Left lung (tissue), 14 donors: Measurements from ENCODE around the gene GAGE12F. TPM values are rescaled to one million over a fixed set of nuclear protein-coding genes. Genes with fewer than 3 reads are reported as not detected.
"Not testable (repeated sequence)": the region's sequence is repeated elsewhere in the genome, so short reads cannot be mapped to it uniquely, and the experiment has no call there.

Experiments
- ATAC-seq: fragments of 200-7000 bp; cut with Tn5 transposase; one replicate; pipeline ENCODE4 v1.9.1; 2020; ENCODE audit warnings: moderate library complexity
- DNase-seq, 4 donors: peaks; one replicate each; pipeline ENCODE4 v3.0.0-alpha.2; 2013 to 2020
- H3K27ac ChIP-seq, 2 donors: fragments of 200-600 bp; sonication (generic) in 1 of 2; one replicate each; pipeline versions ENCODE4 v1.5.0 to v1.8.0; 2020 to 2021
- H3K27me3 ChIP-seq, 2 donors: fragments of 200-600 bp; sonication (generic) in 1 of 2; one replicate each; pipeline versions ENCODE4 v1.5.0 to v1.8.0; 2020 to 2021
- H3K36me3 ChIP-seq, 2 donors: fragments of 200-600 bp; sonication (generic) in 1 of 2; one replicate each; pipeline versions ENCODE4 v1.5.0 to v1.8.0; 2020 to 2021
- H3K4me1 ChIP-seq, 2 donors: fragments of 200-600 bp; one replicate each; pipeline ENCODE4 v1.8.0; 2021
- H3K4me3 ChIP-seq, 2 donors: fragments of 200-600 bp; sonication (generic) in 1 of 2; one replicate each; pipeline versions ENCODE4 v1.5.0 to v1.8.0; 2020 to 2021; ENCODE audit warnings: mild to moderate bottlenecking in 1 of 2
- H3K9me3 ChIP-seq, 2 donors: fragments of 200-600 bp; sonication (generic) in 1 of 2; one replicate each; pipeline versions ENCODE4 v1.5.0 to v1.8.0; 2020 to 2021
- intact Hi-C, 2 donors: fragments of 100-400 bp; cut with DNase I; formaldehyde crosslinking; loops; one replicate each; pipeline versions ENCODE4 v1.11.2 to v1.14.2; 2022
- long read RNA-seq, 12 donors: library from polyadenylated mRNA in 2 of 12; unstranded in 2 of 12; transcript quantifications; one replicate each; pipeline ENCODE4 v2.0.0 and lab custom pipeline, GENCODE V29; 2019 to 2026
- polyA plus RNA-seq, 6 donors: library from polyadenylated mRNA; unstranded; fragments of 120-200 nt; gene quantifications; one replicate each; pipeline ENCODE4 v1.2.1, GENCODE V29; 2013; ENCODE audit not compliant: insufficient read length in 6 of 6
- total RNA-seq, 2 donors: library from RNA; stranded (reverse); fragmentation: NEBNext Ultra II Directional; extraction: Animal tissue kit (Norgen Biotek cat#: 25700); gene quantifications; one replicate each; pipeline ENCODE4 v1.2.1, GENCODE V29; 2021
- donor health status: DM: no; HTN: yes; CAD: no.
- donor health status: DM: no; HTN: no; CAD: no.

The GAGE12F gene, protein sequence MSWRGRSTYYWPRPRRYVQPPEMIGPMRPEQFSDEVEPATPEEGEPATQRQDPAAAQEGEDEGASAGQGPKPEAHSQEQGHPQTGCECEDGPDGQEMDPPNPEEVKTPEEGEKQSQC
- total RNA-seq: not detected
- polyA plus RNA-seq: not detected
- long read RNA-seq, donor 1: 0 reads
- long read RNA-seq, donor 2: 0 reads
- long read RNA-seq, donor 3: 0 reads
- long read RNA-seq, donor 4: 0 reads
- long read RNA-seq, donor 5: 0 reads
- long read RNA-seq, donor 6: 0 reads
- long read RNA-seq, donor 7: 0 reads
- long read RNA-seq, donor 8: 0 reads
- long read RNA-seq, donor 9: 0 reads
- long read RNA-seq, donor 10: 0 reads
- long read RNA-seq, donor 11: 0 reads
- long read RNA-seq, donor 12: 0 reads

DNA sequence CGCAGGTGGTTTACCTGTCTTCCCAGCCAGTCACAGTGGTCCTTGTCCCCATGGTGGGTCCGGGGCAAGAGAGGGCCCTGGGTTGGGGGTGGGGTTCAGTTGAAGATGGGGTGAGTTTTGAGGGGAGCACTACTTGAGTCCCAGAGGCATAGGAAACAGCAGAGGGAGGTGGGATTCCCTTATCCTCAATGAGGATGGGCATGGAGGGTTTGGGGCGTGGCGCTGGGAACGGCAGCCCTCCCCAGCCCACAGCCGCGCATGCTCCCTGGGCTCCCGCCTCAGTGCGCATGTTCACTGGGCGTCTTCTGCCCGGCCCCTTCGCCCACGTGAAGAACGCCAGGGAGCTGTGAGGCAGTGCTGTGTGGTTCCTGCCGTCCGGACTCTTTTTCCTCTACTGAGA, at the start of gene GAGE12F:
Gene GAGE12F, plus strand, starts transcription at position 301 of the 400 bp plus-strand sequence. CDS start 1,155 bp downstream, outside the sequence.
- ATAC-seq, H3K9me3 ChIP-seq, intact Hi-C loops, H3K4me3 ChIP-seq, H3K27ac ChIP-seq, H3K27me3 ChIP-seq, H3K4me1 ChIP-seq, DNase-seq, H3K36me3 ChIP-seq: not testable (repeated sequence)

DNA sequence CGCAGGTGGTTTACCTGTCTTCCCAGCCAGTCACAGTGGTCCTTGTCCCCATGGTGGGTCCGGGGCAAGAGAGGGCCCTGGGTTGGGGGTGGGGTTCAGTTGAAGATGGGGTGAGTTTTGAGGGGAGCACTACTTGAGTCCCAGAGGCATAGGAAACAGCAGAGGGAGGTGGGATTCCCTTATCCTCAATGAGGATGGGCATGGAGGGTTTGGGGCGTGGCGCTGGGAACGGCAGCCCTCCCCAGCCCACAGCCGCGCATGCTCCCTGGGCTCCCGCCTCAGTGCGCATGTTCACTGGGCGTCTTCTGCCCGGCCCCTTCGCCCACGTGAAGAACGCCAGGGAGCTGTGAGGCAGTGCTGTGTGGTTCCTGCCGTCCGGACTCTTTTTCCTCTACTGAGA, 28.8 kb upstream of the GAGE12F start, which contains the start of gene GAGE12C:
Gene GAGE12C, plus strand, starts transcription at position 301 of the 400 bp plus-strand sequence. CDS start 1,155 bp downstream, outside the sequence.
- H3K27me3 ChIP-seq, H3K4me3 ChIP-seq, H3K27ac ChIP-seq, H3K36me3 ChIP-seq, H3K4me1 ChIP-seq, DNase-seq, H3K9me3 ChIP-seq, intact Hi-C loops, ATAC-seq: not testable (repeated sequence)

DNA sequence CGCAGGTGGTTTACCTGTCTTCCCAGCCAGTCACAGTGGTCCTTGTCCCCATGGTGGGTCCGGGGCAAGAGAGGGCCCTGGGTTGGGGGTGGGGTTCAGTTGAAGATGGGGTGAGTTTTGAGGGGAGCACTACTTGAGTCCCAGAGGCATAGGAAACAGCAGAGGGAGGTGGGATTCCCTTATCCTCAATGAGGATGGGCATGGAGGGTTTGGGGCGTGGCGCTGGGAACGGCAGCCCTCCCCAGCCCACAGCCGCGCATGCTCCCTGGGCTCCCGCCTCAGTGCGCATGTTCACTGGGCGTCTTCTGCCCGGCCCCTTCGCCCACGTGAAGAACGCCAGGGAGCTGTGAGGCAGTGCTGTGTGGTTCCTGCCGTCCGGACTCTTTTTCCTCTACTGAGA, 19.2 kb upstream of the GAGE12F start, which contains the start of gene GAGE12D:
Gene GAGE12D, plus strand, starts transcription at position 301 of the 400 bp plus-strand sequence. CDS start 1,155 bp downstream, outside the sequence.
- ATAC-seq, H3K4me1 ChIP-seq, H3K9me3 ChIP-seq, H3K4me3 ChIP-seq, DNase-seq, H3K27ac ChIP-seq, H3K36me3 ChIP-seq, H3K27me3 ChIP-seq, intact Hi-C loops: not testable (repeated sequence)

DNA sequence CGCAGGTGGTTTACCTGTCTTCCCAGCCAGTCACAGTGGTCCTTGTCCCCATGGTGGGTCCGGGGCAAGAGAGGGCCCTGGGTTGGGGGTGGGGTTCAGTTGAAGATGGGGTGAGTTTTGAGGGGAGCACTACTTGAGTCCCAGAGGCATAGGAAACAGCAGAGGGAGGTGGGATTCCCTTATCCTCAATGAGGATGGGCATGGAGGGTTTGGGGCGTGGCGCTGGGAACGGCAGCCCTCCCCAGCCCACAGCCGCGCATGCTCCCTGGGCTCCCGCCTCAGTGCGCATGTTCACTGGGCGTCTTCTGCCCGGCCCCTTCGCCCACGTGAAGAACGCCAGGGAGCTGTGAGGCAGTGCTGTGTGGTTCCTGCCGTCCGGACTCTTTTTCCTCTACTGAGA, 9.7 kb upstream of the GAGE12F start, which contains the start of gene GAGE12E:
Gene GAGE12E, plus strand, starts transcription at position 301 of the 400 bp plus-strand sequence. CDS start 1,155 bp downstream, outside the sequence.
- DNase-seq, H3K4me3 ChIP-seq, ATAC-seq, H3K36me3 ChIP-seq, H3K27ac ChIP-seq, H3K27me3 ChIP-seq, H3K4me1 ChIP-seq, intact Hi-C loops, H3K9me3 ChIP-seq: not testable (repeated sequence)

DNA sequence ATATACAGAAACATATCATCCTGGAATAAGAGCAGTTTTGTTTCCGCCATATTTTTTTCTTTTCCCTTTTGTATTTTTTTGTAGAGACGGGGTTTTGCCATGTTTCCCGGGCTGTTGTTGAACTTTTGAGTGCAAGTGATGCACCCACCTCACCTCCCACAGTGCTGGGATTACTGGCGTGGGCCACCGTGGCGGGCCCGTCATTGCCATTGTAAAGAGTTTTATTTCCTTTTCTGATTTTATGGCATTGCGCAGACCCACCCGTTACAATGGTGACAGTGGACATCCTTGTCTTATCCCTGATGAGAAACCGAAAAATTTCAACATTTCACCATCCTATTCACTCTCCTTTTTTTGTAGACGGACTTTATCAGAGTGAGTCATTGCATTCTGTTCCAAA, 8.1 kb downstream of the GAGE12F start:
- H3K4me3 ChIP-seq, ATAC-seq, H3K9me3 ChIP-seq, H3K4me1 ChIP-seq, H3K36me3 ChIP-seq, intact Hi-C loops, H3K27ac ChIP-seq, H3K27me3 ChIP-seq: not testable (repeated sequence)
- peak in 2 of 4 donors; percentile 22 to 61 for DNase-seq

DNA sequence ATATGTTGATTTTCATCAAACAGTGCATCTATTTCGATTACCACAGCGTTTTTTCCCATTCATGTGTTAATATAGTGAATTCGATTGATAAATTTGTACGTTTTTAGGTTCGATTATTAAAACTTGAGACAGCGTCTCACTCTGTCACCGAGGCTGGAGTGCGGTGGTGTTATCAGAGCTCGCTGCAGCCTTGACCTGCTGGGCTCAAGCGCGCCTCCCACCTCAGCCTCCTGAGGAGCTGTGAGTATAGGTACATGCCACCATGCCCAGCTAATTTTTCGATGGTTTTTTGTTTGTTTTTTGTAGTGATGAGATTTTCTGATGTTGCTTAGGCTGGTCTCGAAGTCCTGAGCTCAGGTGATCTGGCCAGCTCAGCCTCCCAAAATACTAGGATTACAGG, 8.5 kb downstream of the GAGE12F start:
- H3K4me1 ChIP-seq, H3K4me3 ChIP-seq, ATAC-seq, H3K36me3 ChIP-seq, H3K27ac ChIP-seq, H3K9me3 ChIP-seq, intact Hi-C loops, H3K27me3 ChIP-seq: not testable (repeated sequence)
- DNase-seq: peak in 2 of 4 donors; percentile 11 to 23

DNA sequence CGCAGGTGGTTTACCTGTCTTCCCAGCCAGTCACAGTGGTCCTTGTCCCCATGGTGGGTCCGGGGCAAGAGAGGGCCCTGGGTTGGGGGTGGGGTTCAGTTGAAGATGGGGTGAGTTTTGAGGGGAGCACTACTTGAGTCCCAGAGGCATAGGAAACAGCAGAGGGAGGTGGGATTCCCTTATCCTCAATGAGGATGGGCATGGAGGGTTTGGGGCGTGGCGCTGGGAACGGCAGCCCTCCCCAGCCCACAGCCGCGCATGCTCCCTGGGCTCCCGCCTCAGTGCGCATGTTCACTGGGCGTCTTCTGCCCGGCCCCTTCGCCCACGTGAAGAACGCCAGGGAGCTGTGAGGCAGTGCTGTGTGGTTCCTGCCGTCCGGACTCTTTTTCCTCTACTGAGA, 9.5 kb downstream of the GAGE12F start, which contains the start of gene GAGE12G:
Gene GAGE12G, plus strand, starts transcription at position 301 of the 400 bp plus-strand sequence. CDS start 1,155 bp downstream, outside the sequence.
- ATAC-seq, H3K27me3 ChIP-seq, H3K4me1 ChIP-seq, DNase-seq, H3K9me3 ChIP-seq, intact Hi-C loops, H3K4me3 ChIP-seq, H3K36me3 ChIP-seq, H3K27ac ChIP-seq: not testable (repeated sequence)

DNA sequence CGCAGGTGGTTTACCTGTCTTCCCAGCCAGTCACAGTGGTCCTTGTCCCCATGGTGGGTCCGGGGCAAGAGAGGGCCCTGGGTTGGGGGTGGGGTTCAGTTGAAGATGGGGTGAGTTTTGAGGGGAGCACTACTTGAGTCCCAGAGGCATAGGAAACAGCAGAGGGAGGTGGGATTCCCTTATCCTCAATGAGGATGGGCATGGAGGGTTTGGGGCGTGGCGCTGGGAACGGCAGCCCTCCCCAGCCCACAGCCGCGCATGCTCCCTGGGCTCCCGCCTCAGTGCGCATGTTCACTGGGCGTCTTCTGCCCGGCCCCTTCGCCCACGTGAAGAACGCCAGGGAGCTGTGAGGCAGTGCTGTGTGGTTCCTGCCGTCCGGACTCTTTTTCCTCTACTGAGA, 19.0 kb downstream of the GAGE12F start, which contains the start of gene GAGE12H:
Gene GAGE12H, plus strand, starts transcription at position 301 of the 400 bp plus-strand sequence. CDS start 1,155 bp downstream, outside the sequence.
- intact Hi-C loops, H3K27me3 ChIP-seq, H3K27ac ChIP-seq, H3K4me1 ChIP-seq, H3K4me3 ChIP-seq, DNase-seq, ATAC-seq, H3K9me3 ChIP-seq, H3K36me3 ChIP-seq: not testable (repeated sequence)

DNA sequence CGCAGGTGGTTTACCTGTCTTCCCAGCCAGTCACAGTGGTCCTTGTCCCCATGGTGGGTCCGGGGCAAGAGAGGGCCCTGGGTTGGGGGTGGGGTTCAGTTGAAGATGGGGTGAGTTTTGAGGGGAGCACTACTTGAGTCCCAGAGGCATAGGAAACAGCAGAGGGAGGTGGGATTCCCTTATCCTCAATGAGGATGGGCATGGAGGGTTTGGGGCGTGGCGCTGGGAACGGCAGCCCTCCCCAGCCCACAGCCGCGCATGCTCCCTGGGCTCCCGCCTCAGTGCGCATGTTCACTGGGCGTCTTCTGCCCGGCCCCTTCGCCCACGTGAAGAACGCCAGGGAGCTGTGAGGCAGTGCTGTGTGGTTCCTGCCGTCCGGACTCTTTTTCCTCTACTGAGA, 28.6 kb downstream of the GAGE12F start, which contains the start of gene GAGE2A:
Gene GAGE2A, plus strand, starts transcription at position 301 of the 400 bp plus-strand sequence. CDS start 1,155 bp downstream, outside the sequence.
- H3K9me3 ChIP-seq, H3K27ac ChIP-seq, DNase-seq, H3K4me3 ChIP-seq, intact Hi-C loops, H3K4me1 ChIP-seq, H3K27me3 ChIP-seq, ATAC-seq, H3K36me3 ChIP-seq: not testable (repeated sequence)

DNA sequence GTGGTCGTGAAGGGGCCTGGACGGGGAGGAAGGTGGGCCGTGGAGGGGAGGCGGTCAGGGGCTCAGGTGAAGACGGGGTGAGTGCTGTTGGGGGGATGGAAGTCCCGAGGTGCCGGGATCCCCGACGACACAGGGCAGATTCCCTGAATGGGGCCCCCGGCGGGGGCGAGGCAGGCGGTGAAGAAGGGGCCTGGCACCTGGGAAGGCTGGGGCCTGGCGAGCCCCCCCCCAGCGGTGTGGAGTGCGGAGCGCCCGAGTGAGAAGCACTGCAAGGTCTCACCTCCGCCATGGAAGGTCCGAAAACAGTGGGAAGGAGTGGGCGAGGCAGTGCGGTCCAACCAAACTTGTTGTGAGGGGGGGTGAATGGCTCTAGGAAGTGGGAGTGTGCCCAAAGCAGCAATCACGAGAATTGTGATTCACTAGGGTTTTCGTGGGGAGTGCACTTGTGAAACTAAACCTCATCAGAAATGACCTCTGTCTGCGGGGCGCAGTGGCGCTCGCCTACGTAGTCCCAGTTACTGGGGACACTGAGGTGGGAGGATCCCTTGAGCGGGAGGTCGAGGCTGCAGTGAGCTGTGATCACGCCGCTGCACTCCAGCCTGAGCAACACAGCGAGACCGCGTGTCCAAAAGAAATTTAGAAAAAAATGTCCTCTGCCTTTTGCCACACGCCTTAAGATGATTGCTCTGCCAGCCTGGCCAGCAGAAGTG, 29.3 kb downstream of the GAGE12F start:
- H3K4me1 ChIP-seq, intact Hi-C loops, H3K4me3 ChIP-seq, ATAC-seq, H3K9me3 ChIP-seq, H3K27me3 ChIP-seq, H3K36me3 ChIP-seq, H3K27ac ChIP-seq: not testable (repeated sequence)
- DNase-seq: peak in 2 of 4 donors; percentile 35 to 81

DNA sequence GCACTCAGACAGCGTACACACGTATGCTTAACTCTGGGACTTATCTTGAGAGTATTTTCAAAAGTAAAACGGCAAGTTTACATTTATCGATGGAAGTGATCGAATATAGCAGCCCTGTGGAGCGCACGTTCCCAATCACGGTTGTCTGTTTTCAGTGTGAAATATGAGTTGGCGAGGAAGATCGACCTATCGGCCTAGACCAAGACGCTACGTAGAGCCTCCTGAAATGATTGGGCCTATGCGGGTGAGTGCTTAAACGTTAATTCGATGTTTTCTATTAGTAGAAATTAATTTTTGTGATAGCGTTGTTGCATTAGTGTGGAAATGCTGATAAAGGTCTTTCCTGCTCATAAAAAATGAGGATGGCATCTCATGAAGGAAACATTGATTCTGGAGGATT, 29.8 kb downstream of the GAGE12F start:
- H3K9me3 ChIP-seq, H3K4me1 ChIP-seq, H3K4me3 ChIP-seq, H3K27me3 ChIP-seq, H3K36me3 ChIP-seq, intact Hi-C loops, H3K27ac ChIP-seq, ATAC-seq, DNase-seq: not testable (repeated sequence)

DNA sequence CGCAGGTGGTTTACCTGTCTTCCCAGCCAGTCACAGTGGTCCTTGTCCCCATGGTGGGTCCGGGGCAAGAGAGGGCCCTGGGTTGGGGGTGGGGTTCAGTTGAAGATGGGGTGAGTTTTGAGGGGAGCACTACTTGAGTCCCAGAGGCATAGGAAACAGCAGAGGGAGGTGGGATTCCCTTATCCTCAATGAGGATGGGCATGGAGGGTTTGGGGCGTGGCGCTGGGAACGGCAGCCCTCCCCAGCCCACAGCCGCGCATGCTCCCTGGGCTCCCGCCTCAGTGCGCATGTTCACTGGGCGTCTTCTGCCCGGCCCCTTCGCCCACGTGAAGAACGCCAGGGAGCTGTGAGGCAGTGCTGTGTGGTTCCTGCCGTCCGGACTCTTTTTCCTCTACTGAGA, 38.1 kb downstream of the GAGE12F start, which contains the start of gene GAGE1:
Gene GAGE1, plus strand, starts transcription at position 301 of the 400 bp plus-strand sequence. CDS start 1,155 bp downstream, outside the sequence.
- ATAC-seq, intact Hi-C loops, H3K36me3 ChIP-seq, H3K9me3 ChIP-seq, H3K4me1 ChIP-seq, DNase-seq, H3K27me3 ChIP-seq, H3K27ac ChIP-seq, H3K4me3 ChIP-seq: not testable (repeated sequence)
